COLO668 (cell line): Measurements from ENCODE around the gene TSC22D2.
A peak's percentile ranks its signal among the peaks of the same experiment; 100 is the strongest.

Experiments used
- DNase-seq: peaks from one replicate; lab custom pipeline; 2025; ENCODE audit not compliant: unreplicated experiment; lab: John Stamatoyannopoulos, UW

The TSC22D2 gene

DNA sequence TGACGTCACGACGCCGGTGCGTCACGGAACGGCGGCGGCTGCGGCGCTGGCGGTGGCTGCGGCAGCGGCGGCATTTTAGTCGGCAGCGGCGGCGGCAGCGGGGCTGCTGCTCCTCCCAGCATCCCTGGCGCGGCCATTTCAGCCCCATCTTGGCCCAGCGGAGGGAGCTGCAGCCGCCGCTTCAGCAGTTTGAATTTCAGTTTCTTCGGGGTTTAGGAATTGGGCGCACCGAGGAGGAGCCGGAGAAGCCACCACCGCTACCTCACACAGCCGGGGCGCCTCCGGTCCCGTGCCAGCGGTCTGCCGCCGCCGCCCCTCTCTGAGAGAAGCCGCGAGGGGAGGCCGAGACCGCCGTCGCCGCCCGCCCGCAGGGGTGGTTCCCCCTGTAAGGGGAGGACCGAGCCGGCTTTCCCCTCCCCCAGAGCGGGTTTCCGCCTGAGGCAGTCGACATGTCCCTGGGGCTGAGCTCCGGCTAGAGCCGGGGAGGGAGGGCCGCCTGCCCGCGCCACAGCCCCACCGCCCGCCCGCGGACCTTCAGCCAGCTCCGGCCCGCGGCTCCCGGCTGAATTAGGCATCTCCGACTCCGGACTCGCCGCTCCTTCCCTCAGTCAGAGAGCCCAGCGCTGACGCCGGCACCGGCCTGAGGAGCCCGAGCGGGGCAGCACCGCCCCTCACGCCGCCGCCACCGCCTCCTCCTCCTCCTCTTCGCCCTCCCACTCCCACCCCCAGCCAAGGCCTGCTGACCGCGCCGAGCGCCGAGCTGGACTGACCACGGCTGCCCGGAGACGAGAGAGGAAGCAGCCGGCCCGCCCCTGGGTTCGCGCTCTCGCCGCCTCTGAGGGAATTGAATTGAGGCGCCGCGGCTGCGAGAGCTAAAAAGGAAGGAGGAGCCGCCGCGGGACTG is at the start of gene TSC22D2:
TSS of gene TSC22D2 (plus strand) at position 78 of the 904 bp plus-strand sequence. CDS start 1,053 bp downstream, outside the sequence.
- peak; percentile 92 for DNase-seq

DNA sequence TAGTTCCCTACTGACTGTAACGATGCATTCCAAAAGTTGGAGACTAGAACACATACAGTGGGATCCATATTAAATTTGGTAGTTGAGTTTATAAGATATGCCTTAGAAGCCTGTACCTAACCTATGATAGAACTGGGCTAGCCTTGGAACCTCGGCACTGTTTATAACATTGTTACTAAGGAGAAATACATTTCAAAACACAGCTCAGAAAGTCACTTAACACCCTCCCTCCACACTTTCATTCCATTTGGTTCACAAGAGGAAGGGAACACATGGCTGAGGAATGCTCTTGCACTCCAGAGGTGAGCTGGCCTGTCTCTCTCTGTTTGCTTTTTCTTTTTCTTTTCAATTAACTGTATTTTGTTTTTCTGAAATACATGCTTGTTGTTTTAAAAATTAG is 48.7 kb upstream of the TSC22D2 start:
- no peak for DNase-seq

DNA sequence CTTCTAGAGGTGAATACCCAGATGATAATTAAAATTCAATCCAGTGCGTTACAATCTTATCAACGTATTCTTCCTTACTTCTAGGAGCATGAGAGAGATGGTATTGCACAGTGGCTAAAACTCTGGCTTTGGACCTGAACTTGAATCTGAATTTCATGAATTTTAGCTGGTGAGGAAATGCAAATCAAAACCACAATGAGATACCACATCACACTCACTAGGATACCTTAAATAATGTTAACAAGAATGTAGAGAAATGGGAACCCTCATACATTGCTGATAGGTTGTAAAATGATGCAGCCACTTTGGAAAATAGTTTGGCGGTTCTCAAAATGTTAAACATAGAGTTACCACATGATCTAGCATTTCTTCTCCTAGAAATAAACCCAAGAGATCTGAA is 47.1 kb upstream of the TSC22D2 start:
- DNase-seq = no peak

DNA sequence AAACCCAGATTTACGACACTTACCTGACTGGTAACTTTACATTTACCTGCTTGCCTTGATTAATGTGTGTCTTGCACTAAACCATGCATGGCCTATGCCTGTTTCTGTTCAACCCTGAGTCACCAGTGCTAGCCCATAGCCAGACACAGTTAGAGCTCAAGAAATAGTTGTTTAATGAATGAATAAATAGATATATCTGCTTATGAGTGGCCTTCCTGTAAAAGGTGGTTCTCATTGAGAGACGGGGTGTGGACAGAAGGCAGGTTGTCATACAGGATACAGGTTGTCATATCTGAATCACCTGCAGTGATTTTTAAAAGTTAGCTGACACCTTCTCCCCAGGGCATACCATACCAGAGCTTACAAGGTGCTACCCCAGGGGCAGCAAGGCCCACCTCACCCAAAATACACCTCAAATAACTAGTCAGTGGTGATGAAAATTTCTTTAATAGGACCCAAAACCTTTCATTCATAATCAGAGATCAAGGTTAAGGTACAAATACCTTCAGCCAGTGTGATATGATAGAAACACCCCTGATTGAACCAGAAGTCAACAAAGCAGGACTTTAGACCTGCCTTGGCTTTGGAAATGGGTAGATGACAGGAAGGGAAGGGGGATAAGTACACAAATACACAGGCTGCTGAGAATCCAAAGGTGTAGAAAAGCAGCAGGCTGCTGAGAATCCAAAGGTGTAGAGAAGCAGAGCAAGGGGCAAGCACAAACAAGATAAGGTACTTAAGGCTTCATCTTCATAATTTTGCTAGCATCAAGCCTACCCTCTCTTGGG is 45.4 kb upstream of the TSC22D2 start:
- DNase-seq = no peak

DNA sequence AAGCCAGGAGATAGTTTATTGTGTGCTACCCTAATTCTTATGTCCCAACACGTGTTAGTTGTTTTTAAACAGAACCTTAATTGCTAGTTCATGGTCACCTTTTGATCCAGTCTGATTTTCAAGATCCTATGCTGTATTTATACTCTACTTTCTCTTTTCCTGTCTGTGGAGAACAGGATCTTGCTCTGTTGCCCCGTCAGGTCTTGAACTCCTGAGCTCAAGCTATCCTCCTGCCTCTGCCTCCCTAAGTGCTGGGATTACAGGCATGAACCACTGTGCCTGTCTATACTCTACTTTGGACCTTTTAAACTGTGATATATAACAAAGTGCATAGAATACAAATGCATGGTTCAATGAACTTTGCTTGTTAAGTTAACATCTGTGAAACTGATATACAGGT is 44.7 kb upstream of the TSC22D2 start:
- no peak for DNase-seq

DNA sequence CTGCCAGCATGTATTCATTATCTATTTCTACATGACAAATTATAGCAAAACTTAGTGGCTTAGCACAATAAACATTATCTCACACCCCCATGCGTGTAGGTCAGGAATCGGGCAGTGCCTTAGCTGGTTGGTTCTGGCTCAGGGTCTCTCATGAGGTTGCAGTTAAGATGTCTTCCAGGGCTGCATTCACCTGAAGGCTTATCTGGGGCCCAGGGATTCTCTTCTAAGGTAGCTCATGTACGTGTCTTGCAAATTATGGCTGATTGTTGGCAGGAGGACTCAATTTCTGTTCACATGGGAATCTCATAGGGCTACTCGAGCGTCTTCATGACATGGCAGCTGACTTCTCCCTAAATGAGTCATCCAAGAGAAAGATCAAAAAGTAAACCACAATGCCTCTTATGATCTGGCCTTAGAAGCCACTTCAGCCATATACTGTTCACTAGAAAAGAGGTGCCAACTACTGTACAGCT is 42.9 kb upstream of the TSC22D2 start:
- no peak for DNase-seq

DNA sequence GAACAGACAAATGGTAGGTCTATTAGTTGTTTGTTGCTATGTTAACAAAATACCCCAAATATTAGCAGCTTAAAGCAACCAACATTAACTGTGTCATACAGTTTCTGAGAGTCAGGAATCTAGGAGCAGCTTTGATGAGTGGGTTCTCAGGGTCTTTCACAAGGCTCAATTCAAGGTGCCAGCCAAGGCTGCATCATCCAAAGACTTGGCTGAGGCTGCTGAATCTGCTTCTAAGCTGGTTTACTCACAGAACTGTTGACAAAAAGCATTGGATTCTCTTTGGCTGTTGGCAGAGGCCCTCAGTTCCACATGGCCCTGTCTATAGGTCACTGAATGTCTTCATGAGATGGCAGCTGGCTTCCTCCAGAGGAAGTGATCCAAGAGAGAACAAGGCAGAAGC is 40.3 kb upstream of the TSC22D2 start:
- no peak for DNase-seq

DNA sequence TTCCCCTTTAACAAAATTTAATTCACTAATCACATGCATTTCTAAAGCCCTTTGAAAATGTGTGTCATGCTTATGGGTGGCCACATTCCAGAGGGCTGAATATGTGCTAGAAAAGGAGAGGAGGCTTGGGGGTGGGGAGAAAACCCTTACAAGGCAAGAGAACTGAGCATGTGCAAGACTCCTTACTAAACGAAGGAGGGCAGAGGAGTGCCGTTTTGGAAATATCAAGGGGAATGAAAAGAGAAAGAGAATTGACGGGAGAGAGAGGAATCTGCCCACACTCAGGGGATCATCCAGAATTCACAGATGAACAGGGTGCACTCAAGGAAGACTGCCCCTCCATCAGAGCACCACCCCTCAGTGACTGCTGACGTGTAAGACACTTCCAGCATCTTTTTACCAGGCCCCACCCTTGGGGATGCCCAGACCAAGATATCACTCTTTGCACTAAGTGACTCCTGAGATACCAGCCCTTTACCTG is 37.9 kb upstream of the TSC22D2 start:
- DNase-seq = no peak

DNA sequence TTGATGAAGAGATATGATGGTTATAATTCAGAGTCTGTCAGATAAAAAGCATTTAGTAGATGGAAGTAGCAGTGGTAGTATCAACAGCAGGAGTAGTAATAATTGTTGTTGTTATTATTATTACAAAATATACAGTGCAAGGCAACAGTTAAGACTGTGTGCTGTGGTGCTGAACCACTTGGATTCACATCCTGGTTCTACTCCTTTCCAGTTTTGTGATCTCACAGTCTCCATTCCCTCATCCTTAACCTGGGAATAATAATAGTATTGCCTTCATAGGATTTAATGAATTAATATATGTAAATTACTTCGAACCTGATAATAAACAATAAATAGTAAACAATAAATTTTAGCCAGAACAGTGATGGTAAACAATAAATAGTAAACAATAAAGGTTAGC is 37.1 kb upstream of the TSC22D2 start:
- DNase-seq = no peak

DNA sequence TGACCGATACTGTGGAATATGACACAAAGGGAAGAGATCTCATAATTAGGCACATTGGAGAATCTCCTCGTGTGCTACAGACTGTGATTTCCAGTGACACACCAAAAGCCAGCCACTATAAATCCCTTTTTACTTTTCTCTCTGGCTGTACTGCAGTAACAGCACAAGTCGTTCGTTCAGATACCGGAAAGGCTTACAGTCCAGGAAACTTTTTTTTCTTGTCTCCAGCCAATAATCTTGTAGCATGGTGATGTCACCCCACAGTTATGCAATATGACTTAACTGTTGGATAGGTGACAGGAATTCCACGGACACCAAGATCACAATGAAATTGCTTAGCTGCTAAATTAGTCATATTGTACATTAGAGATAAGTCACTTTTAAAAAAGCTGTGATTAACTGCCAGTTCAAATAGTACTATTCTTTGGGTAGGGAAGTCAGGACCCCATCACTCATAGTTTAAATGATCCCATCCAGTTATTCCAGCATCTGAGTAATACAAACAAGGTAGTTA is 36.3 kb upstream of the TSC22D2 start:
- DNase-seq = no peak

DNA sequence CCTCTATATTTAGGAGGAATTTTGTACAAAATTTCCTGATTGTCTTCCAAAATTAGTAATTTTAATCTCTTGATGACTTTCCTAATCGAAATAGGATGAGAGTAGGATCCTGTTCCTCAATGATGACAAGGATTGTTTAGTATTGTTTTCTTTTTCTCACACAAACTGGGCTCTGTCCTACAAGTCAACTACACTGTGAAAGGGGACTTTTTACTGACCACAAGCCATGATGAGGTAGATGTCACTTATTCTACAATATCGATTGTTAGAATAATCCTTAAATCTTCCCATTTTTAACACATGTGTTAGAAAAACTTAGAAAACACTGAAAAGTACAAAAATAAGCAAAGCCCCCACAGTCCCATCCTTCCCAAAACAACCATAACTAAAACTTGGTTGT is 35.8 kb upstream of the TSC22D2 start:
- no peak for DNase-seq

DNA sequence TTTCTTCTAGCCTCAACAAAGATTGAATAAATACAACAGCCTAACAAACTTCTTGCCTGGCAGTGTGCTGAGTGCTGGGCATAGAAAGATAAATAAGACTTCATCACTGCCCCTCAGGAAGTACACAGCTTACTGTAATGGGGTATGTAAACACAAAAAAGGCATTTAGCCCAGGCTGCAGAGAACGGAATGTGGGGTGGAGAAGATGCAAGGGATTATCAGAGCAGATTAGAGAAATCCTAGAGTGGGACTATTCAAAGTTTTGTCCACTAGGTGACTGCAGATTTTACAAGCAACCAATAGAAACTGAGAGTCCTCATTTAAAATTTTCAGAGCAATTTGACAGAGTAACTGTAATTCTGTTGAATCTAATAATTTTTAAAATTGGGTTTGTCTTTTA is 35.4 kb upstream of the TSC22D2 start:
- DNase-seq = no peak

DNA sequence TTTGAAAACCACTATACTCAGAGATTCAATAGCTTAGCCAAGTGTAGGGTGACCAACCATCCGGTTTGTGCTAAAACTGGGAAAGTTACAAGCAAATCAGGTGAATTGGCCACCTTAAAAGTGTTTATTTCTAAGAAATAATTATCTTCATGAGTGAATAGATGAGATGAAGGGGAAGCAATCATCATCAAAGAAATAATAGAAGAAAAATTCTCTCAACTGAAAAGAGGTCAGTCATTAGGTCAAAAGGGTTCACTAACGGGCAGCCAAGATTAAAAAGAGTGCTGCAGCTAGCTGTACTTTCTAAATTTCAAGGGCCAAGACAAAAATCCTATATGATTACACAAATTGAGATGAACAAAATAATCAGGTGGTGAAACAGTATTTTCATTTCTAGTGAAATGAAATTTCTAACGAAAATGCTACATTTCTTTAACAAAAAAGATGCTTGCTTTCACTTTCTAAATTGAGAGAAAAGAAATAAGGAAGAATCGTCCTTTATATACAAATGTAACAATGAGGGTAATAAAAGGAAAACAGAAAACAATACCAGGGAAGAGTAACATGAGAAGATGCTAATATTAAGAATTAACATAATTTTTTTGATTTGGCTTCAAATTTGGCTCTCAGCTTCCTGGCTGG is 34.7 kb upstream of the TSC22D2 start:
- no peak for DNase-seq

DNA sequence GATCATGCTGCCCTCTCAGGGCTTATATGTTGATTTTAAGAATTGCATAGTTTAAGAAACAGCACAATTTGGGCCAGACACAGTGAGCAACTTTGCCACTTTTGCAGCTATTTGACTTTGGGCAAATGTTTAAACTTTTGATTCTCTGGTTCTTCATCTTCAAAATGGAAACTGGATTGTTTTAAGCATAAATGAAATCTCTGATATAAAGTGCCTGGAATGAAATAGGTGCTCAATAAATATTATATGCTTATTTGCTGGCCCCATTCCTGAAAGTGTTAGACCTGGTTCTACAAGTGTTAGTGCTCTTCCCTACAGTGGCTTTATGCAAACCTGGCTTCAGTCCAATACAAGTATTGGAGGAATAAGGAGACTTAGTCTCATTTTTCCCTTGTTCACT is 33.1 kb upstream of the TSC22D2 start:
- DNase-seq = no peak

DNA sequence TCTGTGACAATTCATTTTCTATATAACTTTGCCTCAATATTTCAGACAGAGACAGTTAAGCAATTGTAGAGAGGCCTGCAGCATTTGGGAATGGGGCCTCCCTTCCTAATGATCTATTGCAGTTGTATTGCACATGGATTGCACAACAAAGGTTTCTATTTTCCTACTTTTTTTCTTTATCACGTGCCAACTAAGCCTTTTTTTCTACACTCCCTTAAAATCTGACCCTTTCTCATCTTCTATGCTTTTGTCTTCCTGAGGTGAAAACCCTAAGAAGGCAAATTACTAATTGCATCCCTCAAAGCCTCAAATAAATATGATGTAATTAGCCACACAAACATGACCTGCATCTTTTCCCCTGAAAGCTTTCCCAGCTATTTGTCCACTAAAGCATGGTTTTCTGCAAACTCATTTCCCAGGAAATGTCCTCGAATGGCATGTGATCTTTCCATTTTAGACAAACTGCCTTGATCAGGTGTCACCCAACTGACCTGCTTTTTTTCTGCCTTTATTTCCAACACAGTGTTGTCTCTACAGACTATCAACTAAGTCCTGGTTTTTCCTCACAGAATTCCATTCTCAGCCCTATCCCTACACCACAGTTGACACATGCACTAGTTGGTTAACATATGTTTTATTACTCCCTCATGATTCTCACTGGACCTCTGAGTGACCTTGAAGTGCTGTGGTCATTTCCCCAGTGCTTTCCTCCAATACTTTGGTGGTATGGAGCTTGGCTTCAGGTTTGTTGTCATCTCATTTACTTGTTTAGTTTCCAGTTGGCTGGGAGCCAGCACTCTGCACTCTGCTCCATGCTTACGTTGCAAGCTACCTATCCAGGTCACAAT is 31.9 kb upstream of the TSC22D2 start:
- DNase-seq = peak; percentile 12

DNA sequence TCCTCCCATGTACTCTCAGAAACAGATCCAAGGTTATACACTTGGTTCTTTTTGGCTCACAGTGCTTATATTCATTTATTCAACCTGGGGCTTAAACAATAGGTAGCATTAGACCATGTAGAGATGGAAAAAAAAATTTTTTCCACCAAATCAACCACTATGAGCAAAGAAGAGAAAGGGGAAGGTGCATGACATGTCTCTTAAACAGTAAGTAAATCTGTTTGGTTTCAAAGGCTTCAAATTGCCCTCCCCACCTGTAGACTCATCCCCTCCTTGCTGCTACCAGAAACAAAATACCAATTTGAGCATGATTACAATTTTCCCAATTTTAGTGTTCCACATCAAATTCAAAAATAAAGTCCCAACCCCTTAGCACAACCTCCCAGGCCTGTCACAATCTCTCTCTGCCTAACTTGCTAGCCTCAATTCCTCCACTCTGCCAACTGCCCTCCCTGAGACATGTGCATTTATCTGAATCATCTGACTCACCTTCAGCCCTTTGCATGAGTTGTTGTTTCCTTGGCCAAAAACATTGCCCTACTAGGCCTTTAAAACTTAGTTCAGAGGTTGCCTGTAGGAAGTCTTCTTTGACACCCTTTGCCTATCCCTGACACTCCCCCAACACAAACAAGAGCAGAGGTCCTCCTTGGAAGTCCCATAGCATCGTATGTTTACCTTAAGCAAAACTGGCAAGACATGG is 30.3 kb upstream of the TSC22D2 start:
- no peak for DNase-seq

DNA sequence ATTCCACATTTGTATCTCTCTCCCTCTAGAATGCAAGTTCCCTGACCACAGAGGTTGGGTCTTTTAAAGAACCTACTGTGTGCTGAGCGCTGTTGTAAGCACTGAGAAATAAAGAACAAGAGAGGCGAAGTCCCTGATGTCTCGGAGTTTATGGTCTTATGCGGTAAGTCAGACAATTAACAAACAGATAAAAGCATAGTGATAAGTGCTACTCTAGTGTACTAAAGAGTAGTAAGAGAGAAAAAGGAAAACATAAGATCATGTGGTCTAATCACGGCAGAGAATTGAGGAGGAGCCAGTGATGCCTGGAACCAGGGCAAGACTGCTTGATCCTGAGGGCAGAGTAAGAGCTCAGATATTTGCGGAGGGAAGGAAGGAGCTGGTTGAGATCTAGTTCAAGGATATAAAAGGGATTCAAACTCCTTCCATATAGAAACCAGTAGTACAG is 29.8 kb upstream of the TSC22D2 start:
- DNase-seq = no peak

DNA sequence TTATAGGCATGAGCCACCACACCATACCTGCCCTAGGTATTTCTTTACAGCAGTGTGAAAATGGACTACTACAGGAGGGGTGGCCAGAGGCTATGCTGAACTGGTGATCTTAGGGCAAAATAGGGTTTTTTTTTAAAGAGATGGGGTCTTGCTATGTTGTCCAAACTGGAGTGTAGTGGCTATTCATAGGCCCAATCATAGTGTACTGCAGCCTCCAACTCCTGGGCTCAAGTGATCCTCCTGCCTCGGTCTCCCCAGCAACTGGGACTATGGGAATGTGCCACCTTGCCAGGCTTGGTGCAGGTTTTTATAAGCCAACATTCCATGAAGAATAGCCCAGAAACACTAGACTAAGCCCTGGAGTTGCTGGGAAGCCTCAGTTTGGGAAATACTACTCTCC is 28.6 kb upstream of the TSC22D2 start:
- no peak for DNase-seq
